Neural progenitor cell (in vitro differentiated cells): ENCODE data around the gene FBXW11.

Experiments
- CTCF ChIP-seq: fragments of 200-600 bp; sonication (generic); IDR thresholded peaks from 2 replicates; pipeline ENCODE4 v1.5.1; 2017; ENCODE audit warnings: antibody characterized with exemption, mild to moderate bottlenecking
- EZH2 ChIP-seq: fragments of 200-600 bp; sonication (generic); IDR thresholded peaks from 2 replicates; pipeline ENCODE4 v1.6.1; 2017; ENCODE audit warnings: antibody characterized with exemption, mild to moderate bottlenecking, moderate library complexity

- TF ChIP-seq CTCF = no peak
- no peak for TF ChIP-seq EZH2
These were observed 38.8 kb upstream of the FBXW11 start for GRCh38 chr5:172045315-172045632.
